ENCODE results near the gene MYO5A. TPM values are rescaled to one million over a fixed set of nuclear protein-coding genes. Genes with fewer than 3 reads are reported as not detected.
"Not testable (repeated sequence)": the region's sequence is repeated elsewhere in the genome, so short reads cannot be mapped to it uniquely, and the experiment has no call there.

The MYO5A gene
- total RNA-seq, 1 experiment from 2014 or later = 61.1 TPM

DNA sequence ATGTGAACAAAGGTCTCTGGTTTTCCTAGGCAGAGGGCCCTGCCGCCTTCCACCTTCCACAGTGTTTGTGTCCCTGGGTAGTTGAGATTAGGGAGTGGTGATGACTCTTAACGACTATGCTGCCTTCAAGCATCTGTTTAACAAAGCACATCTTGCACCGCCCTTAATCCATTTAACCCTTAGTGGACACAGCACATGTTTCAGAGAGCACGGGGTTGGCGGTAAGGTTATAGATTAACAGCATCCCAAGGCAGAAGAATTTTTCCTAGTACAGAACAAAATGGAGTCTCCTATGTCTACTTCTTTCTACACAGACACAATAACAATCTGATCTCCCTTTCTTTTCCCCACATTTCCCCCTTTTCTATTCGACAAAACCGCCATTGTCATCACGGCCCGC is 69.4 kb downstream of the MYO5A start:
- H3K4me1 ChIP-seq (ENCODE audit: control insufficient read depth, insufficient read depth, low read length); H3K4me3 ChIP-seq (ENCODE audit: low read depth in 2 of 2, low read length in 2 of 2); DNase-seq (ENCODE audit: low read depth, low spot score); H3K27ac ChIP-seq (ENCODE audit: low read length); in situ Hi-C loops (cut with HindIII; ENCODE audit: low pct_unique_long_range_greater_than_20kb, low sequenced_read_pairs); H3K36me3 ChIP-seq (ENCODE audit: control insufficient read depth, insufficient read depth, low read length); ATAC-seq; CTCF ChIA-PET; H3K9me3 ChIP-seq (ENCODE audit: control insufficient read depth, insufficient read depth, low read depth, low read length); H3K27me3 ChIP-seq (ENCODE audit: control insufficient read depth, insufficient read depth, low read length); intact Hi-C loops (cut with micrococcal nuclease; ENCODE audit: unreplicated experiment); BruUV-seq (replicated peaks): not testable (repeated sequence)
- POLR2A ChIA-PET = interaction anchor here (0.6 kb wide), 1 partner anchor 140 kb away, joined by 3 read pairs; no protein-coding TSS in a partner anchor

DNA sequence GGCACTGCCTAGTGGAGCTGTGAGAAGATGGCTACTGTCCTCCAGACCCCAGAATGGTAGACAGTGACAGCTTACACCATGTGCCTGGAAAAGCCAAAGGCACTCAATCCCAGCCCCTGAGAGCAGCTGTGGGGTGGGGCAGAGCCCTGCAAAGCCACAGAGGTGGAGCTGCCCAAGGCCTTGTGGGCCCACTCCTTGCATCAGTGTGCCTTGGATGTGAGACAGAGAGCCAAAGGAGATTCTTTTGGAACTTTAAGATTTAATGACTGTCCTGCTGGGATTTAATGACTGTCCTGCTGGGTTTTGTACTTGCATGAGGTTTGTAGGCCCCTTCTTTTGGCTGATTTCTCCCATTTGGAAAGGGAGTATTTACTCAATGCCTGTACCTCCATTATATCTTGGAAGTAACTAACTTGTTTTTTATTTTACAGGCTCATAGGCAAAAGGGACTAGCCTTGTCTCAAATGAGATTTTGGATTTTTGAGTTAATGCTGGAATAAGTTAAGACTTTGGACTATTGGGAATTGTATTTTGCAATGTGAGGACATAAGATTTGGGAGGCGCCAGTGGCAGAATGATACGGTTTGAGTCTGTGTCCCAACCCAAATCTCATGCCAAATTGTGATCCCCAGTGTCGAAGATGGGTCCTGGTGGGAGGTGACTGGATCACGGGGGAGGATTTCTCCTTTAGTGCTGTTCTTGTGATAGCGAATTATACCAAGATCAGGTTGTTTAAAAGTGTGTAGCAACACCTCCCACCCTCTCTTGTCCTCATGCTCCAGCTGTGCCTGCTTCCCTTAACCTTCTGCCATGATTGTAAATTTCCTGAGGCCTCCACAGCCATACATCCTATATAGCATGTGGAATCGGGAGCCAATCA is 80.4 kb downstream of the MYO5A start:
- ATAC-seq = no peak
- intact Hi-C loops (cut with micrococcal nuclease; ENCODE audit: unreplicated experiment) = no loop called here
- H3K9me3 ChIP-seq (ENCODE audit: control insufficient read depth, insufficient read depth, low read depth, low read length) = no peaks in the 10 kb centered on the region
- H3K4me3 ChIP-seq (ENCODE audit: low read depth in 2 of 2, low read length in 2 of 2) = no peak overlapping the region
- H3K27ac ChIP-seq (ENCODE audit: low read length) = no peak overlapping the region
- H3K36me3 ChIP-seq (ENCODE audit: control insufficient read depth, insufficient read depth, low read length) = no peaks in the 10 kb centered on the region
- CTCF ChIA-PET = no interaction called here
- TF ChIP-seq TCF7L2 (IDR thresholded peaks at IDR 0.05; ENCODE audit: low read depth, low read length) = no peak
- no peaks in the 10 kb centered on the region for H3K4me1 ChIP-seq (ENCODE audit: control insufficient read depth, insufficient read depth, low read length)
- in situ Hi-C loops (cut with HindIII; ENCODE audit: low pct_unique_long_range_greater_than_20kb, low sequenced_read_pairs) = no loop called here
- no peak for DNase-seq (ENCODE audit: low read depth, low spot score)
- BruUV-seq (replicated peaks) = no TSS peak
- POLR2A ChIA-PET = no interaction called here
- no peaks in the 10 kb centered on the region for H3K27me3 ChIP-seq (ENCODE audit: control insufficient read depth, insufficient read depth, low read length)

DNA sequence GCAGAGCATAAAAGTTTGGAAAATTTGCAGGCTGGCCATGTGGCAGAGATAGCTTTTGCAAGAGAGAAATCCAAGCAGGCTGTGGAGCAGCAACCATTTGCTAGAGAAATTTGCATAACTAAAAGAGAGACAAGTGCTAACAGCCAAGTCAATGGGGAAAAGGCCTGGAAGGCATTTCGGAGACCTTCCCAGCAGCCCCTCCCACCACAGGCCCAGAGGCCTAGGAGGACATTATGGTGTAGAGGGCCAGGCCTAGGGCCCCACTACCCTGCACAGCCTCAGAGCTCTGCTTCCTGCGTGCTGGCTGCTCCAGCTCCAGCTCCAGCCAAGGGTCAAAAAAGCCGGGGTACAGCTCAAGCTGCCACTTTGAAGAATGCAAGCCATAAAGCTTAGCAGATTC is 82.7 kb downstream of the MYO5A start:
- Histone ChIP-seq H3K36me3 (ENCODE audit: control insufficient read depth, insufficient read depth, low read length) (no peaks in the 10 kb centered on the region), H3K9me3 (ENCODE audit: control insufficient read depth, insufficient read depth, low read depth, low read length) (no peaks in the 10 kb centered on the region), H3K4me3 (ENCODE audit: low read depth in 2 of 2, low read length in 2 of 2) (no peak overlapping the region), H3K4me1 (ENCODE audit: control insufficient read depth, insufficient read depth, low read length) (no peaks in the 10 kb centered on the region), H3K27me3 (ENCODE audit: control insufficient read depth, insufficient read depth, low read length) (no peaks in the 10 kb centered on the region), H3K27ac (ENCODE audit: low read length) (no peak overlapping the region)
- intact Hi-C loops (cut with micrococcal nuclease; ENCODE audit: unreplicated experiment) (no loop called here), in situ Hi-C loops (cut with HindIII; ENCODE audit: low pct_unique_long_range_greater_than_20kb, low sequenced_read_pairs) (no loop called here)
- no TSS peak for BruUV-seq (replicated peaks)
- ChIA-PET CTCF (no interaction called here), POLR2A (no interaction called here)
- DNase-seq (ENCODE audit: low read depth, low spot score) (no peak), ATAC-seq (no peak)
- TF ChIP-seq, protein P1, sequence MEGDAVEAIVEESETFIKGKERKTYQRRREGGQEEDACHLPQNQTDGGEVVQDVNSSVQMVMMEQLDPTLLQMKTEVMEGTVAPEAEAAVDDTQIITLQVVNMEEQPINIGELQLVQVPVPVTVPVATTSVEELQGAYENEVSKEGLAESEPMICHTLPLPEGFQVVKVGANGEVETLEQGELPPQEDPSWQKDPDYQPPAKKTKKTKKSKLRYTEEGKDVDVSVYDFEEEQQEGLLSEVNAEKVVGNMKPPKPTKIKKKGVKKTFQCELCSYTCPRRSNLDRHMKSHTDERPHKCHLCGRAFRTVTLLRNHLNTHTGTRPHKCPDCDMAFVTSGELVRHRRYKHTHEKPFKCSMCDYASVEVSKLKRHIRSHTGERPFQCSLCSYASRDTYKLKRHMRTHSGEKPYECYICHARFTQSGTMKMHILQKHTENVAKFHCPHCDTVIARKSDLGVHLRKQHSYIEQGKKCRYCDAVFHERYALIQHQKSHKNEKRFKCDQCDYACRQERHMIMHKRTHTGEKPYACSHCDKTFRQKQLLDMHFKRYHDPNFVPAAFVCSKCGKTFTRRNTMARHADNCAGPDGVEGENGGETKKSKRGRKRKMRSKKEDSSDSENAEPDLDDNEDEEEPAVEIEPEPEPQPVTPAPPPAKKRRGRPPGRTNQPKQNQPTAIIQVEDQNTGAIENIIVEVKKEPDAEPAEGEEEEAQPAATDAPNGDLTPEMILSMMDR (IDR thresholded peaks at IDR 0.05) = no peak
- TF ChIP-seq POLR2AphosphoS5 (IDR thresholded peaks at IDR 0.05; ENCODE audit: low read depth, low read length) = no peak
- TF ChIP-seq SIN3A (IDR thresholded peaks at IDR 0.05; ENCODE audit: borderline replicate concordance, insufficient read depth, low read depth, low read length) = no peak
- TF ChIP-seq, protein P2, sequence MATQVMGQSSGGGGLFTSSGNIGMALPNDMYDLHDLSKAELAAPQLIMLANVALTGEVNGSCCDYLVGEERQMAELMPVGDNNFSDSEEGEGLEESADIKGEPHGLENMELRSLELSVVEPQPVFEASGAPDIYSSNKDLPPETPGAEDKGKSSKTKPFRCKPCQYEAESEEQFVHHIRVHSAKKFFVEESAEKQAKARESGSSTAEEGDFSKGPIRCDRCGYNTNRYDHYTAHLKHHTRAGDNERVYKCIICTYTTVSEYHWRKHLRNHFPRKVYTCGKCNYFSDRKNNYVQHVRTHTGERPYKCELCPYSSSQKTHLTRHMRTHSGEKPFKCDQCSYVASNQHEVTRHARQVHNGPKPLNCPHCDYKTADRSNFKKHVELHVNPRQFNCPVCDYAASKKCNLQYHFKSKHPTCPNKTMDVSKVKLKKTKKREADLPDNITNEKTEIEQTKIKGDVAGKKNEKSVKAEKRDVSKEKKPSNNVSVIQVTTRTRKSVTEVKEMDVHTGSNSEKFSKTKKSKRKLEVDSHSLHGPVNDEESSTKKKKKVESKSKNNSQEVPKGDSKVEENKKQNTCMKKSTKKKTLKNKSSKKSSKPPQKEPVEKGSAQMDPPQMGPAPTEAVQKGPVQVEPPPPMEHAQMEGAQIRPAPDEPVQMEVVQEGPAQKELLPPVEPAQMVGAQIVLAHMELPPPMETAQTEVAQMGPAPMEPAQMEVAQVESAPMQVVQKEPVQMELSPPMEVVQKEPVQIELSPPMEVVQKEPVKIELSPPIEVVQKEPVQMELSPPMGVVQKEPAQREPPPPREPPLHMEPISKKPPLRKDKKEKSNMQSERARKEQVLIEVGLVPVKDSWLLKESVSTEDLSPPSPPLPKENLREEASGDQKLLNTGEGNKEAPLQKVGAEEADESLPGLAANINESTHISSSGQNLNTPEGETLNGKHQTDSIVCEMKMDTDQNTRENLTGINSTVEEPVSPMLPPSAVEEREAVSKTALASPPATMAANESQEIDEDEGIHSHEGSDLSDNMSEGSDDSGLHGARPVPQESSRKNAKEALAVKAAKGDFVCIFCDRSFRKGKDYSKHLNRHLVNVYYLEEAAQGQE (IDR thresholded peaks at IDR 0.05; ENCODE audit: insufficient read depth in 1 of 2, low read depth in 2 of 2, low read length in 1 of 2) = no peak
- no peak for TF ChIP-seq TCF7L2 (IDR thresholded peaks at IDR 0.05; ENCODE audit: low read depth, low read length)
